PC-9 (cell line): ENCODE results near the gene TM6SF1.

Source experiments
- CTCF ChIP-seq: fragments of 200-600 bp; sonication (generic); conservative IDR thresholded peaks from 2 replicates; pipeline ENCODE4 v1.6.1; 2017; ENCODE audit warnings: mixed run types, antibody characterized with exemption, mild to moderate bottlenecking, moderate library complexity
- EZH2 ChIP-seq: fragments of 200-600 bp; sonication (generic); IDR thresholded peaks from 2 replicates; pipeline ENCODE4 v1.8.0; 2017; ENCODE audit warnings: antibody characterized with exemption, low read depth

DNA sequence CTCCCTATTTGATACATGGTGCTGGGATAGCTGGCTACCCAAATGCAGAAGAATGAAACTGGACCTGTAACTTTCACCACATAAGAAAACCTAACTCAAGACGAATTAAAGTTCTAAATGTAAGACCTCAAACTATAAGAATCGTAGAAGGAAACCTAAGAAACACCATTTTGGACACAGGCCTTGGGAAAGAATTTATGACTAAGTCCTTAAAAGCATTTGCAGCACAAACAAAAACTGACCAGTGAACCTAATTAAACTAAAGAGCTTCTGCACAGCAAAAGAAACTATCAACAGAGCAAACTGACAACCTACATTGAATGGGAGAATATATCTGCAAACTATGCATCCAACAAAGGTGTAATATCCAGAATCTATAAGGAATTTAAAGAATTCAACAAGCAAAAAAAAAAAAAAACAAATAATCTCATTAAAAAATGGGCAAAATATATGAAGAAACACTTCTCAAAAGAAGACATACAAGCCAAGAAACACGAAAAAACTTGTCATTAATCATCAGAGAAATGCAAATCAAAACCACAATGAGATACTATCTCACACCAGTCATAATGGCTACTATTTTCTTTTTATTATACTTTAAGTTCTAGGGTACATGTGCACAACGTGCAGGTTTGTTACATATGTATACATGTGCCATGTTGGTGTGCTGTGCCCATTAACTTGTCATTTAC lies 63.2 kb downstream of the TM6SF1 start:
- TF ChIP-seq CTCF (no peak), EZH2 (no peak)
